Measurements from ENCODE around the gene ST8SIA6. TPM values are rescaled to one million over a fixed set of nuclear protein-coding genes. Genes with fewer than 3 reads are reported as not detected.

Gene ST8SIA6
- total RNA-seq, 1 experiment from 2014 or later: 0.57 TPM

DNA sequence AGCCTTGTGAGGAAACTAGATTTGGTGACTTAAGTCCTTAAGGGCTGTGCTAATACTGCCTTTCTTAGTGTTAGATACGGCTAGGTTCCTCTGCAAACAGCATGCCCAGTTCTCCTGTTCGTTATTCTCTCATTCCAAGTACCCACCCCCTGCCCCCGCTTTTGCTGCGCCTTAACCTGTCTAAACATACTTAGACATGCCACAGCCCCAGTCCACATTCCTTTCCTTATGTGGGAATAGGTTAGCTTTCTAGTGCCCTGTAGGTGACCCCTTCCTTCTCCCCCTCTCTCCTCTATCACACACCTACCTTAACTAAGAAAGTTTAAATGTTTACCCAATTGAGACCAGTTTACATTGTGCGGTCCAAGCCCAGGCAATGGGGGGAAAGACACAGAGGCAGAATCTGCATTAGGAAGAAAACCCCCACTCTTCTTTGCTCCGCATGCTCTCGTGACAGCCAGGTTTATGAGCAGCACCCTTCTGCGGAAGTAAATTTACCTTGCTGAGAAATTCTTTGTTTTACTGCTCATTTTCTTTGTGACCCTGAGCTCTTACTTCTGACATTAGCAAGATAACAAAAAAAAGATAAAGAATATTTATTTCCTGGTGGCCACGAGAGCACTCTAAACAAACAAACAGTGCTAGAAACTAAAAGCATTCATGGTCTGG lies 177.5 kb downstream of the ST8SIA6 start:
- DNase-seq (ENCODE audit: extremely low read depth, low read depth): no peak

DNA sequence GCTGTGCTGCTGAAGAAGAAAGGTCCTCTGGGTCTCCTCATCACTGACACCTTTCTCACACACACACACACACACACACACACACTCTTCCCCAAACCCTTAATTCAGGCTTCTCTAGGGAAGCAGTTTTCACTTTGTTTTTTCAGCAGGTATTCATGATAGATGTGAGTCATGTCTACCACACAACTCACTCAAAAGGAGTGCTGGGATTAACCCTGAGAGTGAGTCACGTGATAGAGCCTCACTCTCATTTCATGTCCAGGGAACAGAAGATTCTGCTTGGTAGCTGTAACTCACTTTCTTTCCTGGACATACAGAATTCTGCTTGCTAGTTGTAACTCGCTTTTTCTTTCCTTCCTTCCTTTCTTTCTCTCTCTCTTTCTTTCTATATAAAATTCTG lies 181.0 kb downstream of the ST8SIA6 start:
- DNase-seq (ENCODE audit: extremely low read depth, low read depth): no peak

DNA sequence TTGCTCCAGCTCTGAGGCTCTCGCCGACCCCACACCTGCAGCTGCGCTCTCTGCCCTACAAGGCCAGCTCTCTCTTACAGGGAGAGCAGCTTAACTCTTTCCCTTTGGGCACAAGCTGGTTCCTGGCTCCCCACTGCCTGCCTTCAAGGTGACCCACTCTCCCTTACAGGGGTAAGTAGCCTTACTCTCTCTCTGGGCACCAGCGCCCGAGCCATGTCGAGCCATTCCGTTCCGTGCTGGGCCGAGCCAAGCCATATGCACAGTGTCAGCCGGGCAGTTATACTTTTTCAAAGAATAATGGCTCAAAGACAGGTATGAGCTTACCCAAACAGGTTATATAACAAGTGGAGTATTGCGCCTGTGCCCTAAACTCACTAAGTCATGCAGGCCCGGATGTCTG lies 181.7 kb downstream of the ST8SIA6 start:
- DNase-seq (ENCODE audit: extremely low read depth, low read depth): no peak

Small RNA genes lying within 50 kb of the gene (small RNA-seq; reads per million reads assigned to genes)
- 0 reads per million in 2 experiments for gene RF00019

Other genes starting within 250 kb of the ST8SIA6 start
- 1,621 and 1,743 TPM in 2 replicates for gene VIM, start 226.4 kb downstream of the ST8SIA6 start, total RNA-seq (2014; rRNA removed; shearing (Covaris generic))
- gene HACD1, start 162.8 kb upstream of the ST8SIA6 start, total RNA-seq (2014; rRNA removed; shearing (Covaris generic)): 43.5 and 44.2 TPM in 2 replicates
- gene STAM, start 189.6 kb upstream of the ST8SIA6 start, total RNA-seq (2014; rRNA removed; shearing (Covaris generic)): 18.0 and 18.6 TPM in 2 replicates